Measurements from ENCODE around the gene KRTAP10-3. TPM values are rescaled to one million over a fixed set of nuclear protein-coding genes. Genes with fewer than 3 reads are reported as not detected.

KRTAP10-3 gene
- total and polyA plus RNA-seq, 9 of the 15 experiments (the other 6 are each of a cell fraction or from before 2014, with no cell fraction given): not detected

DNA sequence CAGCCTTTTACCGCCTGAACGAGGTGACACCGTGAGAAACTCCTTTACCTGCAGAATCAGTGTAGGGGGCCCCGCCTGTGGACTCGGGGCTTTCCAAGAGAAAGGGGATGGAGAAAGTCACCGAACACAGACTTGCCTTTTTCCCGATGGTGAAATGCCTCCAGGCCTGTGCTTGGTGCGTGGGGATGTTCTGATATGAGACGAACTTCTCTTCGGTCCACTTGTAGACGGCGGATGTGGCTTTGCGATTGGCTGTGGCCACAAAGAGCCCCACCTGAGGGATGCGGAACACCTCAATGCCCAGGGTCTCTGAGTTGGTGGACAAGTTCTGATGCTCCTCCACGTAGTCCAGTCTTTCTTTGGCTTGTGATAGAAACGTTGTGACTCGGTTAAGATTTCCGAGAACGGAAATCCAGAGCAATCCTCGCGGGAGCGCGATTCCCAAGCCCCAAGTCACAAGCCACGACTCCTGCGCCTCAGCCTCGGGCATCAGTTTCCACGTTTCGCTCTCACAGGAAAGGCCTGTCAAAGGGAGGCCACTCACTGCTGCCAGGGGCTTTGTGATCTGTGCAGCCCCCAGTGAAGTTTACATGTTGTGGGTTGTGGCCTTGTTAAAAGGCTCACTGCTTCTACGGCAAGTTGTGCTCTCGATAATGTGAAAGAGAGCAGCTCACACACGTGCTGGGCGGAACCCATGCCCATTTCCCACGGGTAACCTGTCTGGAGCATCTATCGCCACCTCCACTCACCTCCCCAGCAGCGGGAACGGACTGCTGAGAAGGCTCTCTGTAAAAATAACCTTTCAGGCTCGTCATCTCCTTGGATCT lies 31.2 kb downstream of the KRTAP10-3 start:
- FAIRE-seq: no peak
- Histone ChIP-seq H3K27ac (ENCODE audit: extremely low read depth, low read depth, low read length) (no peak overlapping the region), H3K27me3 (ENCODE audit: control insufficient read depth in 2 of 2, insufficient read depth in 2 of 2, low read length in 2 of 2) (peaks cover 40 to 74% of the 10 kb centered on the region in 2 experiments), H4K20me1 (replicated peaks; ENCODE audit: control insufficient read depth, insufficient read depth, low read length) (peaks cover 18% of the 10 kb centered on the region; the same call in 1 of the 2 replicates), H3K4me1 (replicated peaks in 1 of 2; ENCODE audit: control insufficient read depth in 2 of 2, insufficient read depth in 2 of 2, low read length in 2 of 2) (peaks cover 0 to 11% of the 10 kb centered on the region in 2 experiments; a peak in 1 of 5 replicates), H3K36me3 (ENCODE audit: control insufficient read depth, insufficient read depth, low read length) (no peaks in the 10 kb centered on the region), H3K4me3 (no peak overlapping the region), H2AFZ (ENCODE audit: low read depth, low read length) (no peak overlapping the region), H3K9me1 (ENCODE audit: control insufficient read depth, insufficient read depth, low read length) (no peaks in the 10 kb centered on the region), H3K9ac (ENCODE audit: insufficient read depth in 1 of 2, low read depth in 2 of 2, low read length in 2 of 2) (no peak overlapping the region), H3K9me3 (replicated peaks; ENCODE audit: control insufficient read depth, insufficient read depth, low read depth, low read length) (peaks cover 21% of the 10 kb centered on the region; the same call in 1 of the 2 replicates), H3K79me2 (ENCODE audit: control insufficient read depth, insufficient read depth, low read length) (no peaks in the 10 kb centered on the region), H3K4me2 (ENCODE audit: insufficient read depth, low read length) (no peak overlapping the region)
- ChIA-PET POLR2A (interaction anchor here (0.5 kb wide), 1 partner anchor 41 kb away, joined by 3 read pairs; no protein-coding TSS in a partner anchor), CTCF (ENCODE audit: low intra/inter-chr PET ratio) (no interaction called here)
- 1% methylated on average over 37 of the region's 37 CpGs for WGBS (ENCODE audit: insufficient coverage, low coverage, missing lambda C conversion rate)
- TF ChIP-seq PHB2 (IDR thresholded peaks at IDR 0.05; ENCODE audit: low read depth) (no peak), ZBTB1 (CRISPR knock-in tag; IDR thresholded peaks at IDR 0.05; ENCODE audit: borderline replicate concordance, low read depth) (no peak), STAT5B (CRISPR knock-in tag; IDR thresholded peaks at IDR 0.05) (no peak), TSC22D4 (tag; IDR thresholded peaks at IDR 0.05) (no peak)
- TF ChIP-seq, protein P1, sequence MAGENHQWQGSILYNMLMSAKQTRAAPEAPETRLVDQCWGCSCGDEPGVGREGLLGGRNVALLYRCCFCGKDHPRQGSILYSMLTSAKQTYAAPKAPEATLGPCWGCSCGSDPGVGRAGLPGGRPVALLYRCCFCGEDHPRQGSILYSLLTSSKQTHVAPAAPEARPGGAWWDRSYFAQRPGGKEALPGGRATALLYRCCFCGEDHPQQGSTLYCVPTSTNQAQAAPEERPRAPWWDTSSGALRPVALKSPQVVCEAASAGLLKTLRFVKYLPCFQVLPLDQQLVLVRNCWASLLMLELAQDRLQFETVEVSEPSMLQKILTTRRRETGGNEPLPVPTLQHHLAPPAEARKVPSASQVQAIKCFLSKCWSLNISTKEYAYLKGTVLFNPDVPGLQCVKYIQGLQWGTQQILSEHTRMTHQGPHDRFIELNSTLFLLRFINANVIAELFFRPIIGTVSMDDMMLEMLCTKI (IDR thresholded peaks at IDR 0.05; ENCODE audit: partially characterized antibody): no peak
- TF ChIP-seq, protein P2, sequence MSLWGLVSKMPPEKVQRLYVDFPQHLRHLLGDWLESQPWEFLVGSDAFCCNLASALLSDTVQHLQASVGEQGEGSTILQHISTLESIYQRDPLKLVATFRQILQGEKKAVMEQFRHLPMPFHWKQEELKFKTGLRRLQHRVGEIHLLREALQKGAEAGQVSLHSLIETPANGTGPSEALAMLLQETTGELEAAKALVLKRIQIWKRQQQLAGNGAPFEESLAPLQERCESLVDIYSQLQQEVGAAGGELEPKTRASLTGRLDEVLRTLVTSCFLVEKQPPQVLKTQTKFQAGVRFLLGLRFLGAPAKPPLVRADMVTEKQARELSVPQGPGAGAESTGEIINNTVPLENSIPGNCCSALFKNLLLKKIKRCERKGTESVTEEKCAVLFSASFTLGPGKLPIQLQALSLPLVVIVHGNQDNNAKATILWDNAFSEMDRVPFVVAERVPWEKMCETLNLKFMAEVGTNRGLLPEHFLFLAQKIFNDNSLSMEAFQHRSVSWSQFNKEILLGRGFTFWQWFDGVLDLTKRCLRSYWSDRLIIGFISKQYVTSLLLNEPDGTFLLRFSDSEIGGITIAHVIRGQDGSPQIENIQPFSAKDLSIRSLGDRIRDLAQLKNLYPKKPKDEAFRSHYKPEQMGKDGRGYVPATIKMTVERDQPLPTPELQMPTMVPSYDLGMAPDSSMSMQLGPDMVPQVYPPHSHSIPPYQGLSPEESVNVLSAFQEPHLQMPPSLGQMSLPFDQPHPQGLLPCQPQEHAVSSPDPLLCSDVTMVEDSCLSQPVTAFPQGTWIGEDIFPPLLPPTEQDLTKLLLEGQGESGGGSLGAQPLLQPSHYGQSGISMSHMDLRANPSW (CRISPR knock-in tag; IDR thresholded peaks at IDR 0.05): no peak
- intact Hi-C loops (cut with micrococcal nuclease) (no loop called here), in situ Hi-C loops (cut with MboI) (no loop called here)
- no TSS peak for BruUV-seq (replicated peaks)
- DNase-seq (ENCODE audit: extremely low read depth in 1 of 4, low spot score in 3 of 4): no peak
- no peak for ATAC-seq
